GM06990 (cell line): ENCODE data around the gene RNF26.

Source experiments
- DNase-seq: peaks from one replicate; pipeline ENCODE4 v3.0.0-alpha.2; 2011; ENCODE audit not compliant: insufficient read length; ENCODE audit errors: extremely low read depth
- H3K27me3 ChIP-seq: replicated peaks from 2 replicates; pipeline ENCODE4 v1.6.0; 2011; ENCODE audit warnings: low read length; ENCODE audit not compliant: control insufficient read depth, insufficient read depth
- H3K36me3 ChIP-seq: 2 replicates; pipeline ENCODE4 v1.5.1; 2011; ENCODE audit warnings: low read length; ENCODE audit not compliant: control insufficient read depth, insufficient read depth
- H3K4me3 ChIP-seq: replicated peaks from 2 replicates; pipeline ENCODE4 v1.5.1; 2011; ENCODE audit warnings: low read depth, mild to moderate bottlenecking, control low read depth, low read length
- TF ChIP-seq, protein P1 (sequence below): IDR thresholded peaks from 2 replicates; pipeline ENCODE4 v1.5.1; 2011; ENCODE audit warnings: low read length, control low read depth, mild to moderate bottlenecking, inconsistent platforms; ENCODE audit not compliant: insufficient read depth, poor library complexity, severe bottlenecking

Gene RNF26

DNA sequence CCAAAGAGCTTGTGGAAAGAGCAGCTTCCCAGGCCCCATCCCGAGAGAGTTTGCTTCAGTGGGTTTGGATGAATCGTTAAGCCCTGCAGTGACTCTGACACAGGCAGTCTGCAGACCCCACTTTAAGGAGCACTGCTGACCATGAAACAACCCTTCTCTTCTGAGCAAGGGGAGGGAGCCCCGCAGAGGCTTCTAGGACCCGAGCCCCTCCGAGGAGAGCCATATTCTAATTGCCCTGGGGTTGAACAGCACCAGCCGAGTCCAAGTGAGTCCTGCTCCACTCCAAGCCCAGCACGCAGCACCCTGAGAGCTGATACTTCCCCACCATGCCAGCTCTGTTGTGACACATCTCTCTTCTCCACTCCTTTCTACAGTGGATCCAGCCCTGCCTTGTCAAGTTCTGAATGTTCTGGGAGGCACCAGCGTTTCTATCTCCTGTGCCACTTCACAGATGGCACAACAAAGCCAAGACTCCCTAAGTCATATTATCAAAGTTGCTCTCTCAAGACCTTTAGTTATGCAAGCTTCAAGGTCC lies 36.8 kb downstream of the RNF26 start:
- TF ChIP-seq, protein P1, sequence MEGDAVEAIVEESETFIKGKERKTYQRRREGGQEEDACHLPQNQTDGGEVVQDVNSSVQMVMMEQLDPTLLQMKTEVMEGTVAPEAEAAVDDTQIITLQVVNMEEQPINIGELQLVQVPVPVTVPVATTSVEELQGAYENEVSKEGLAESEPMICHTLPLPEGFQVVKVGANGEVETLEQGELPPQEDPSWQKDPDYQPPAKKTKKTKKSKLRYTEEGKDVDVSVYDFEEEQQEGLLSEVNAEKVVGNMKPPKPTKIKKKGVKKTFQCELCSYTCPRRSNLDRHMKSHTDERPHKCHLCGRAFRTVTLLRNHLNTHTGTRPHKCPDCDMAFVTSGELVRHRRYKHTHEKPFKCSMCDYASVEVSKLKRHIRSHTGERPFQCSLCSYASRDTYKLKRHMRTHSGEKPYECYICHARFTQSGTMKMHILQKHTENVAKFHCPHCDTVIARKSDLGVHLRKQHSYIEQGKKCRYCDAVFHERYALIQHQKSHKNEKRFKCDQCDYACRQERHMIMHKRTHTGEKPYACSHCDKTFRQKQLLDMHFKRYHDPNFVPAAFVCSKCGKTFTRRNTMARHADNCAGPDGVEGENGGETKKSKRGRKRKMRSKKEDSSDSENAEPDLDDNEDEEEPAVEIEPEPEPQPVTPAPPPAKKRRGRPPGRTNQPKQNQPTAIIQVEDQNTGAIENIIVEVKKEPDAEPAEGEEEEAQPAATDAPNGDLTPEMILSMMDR = no peak
- DNase-seq = no peak
- Histone ChIP-seq H3K4me3 (no peak overlapping the region), H3K27me3 (no peaks in the 10 kb centered on the region; the same call in 1 of the 2 replicates), H3K36me3 (no peaks in the 10 kb centered on the region)

DNA sequence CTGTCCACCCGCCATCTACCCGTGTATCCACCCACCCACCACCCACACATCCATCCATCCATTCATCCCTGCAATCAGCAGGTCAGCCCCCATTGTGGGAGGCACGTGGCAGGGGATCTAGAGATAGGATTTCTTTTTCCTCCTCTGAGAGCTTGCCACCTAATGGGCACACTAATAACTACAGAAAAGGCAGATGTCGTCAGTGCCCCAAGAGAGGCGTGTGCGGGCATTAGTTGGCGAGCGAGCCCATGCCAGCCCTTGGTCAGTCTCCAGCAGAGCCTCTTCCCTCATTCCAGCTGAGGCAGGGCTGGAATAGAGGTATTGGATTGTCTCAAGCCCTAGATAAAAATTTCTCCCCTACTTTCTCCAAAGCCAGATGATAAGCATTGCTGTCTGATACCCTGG lies 37.5 kb downstream of the RNF26 start:
- H3K36me3 ChIP-seq = no peaks in the 10 kb centered on the region
- no peak overlapping the region for H3K4me3 ChIP-seq
- TF ChIP-seq, protein P1 = peak; percentile 11
- no peaks in the 10 kb centered on the region; the same call in 1 of the 2 replicates for H3K27me3 ChIP-seq
- DNase-seq = no peak

DNA sequence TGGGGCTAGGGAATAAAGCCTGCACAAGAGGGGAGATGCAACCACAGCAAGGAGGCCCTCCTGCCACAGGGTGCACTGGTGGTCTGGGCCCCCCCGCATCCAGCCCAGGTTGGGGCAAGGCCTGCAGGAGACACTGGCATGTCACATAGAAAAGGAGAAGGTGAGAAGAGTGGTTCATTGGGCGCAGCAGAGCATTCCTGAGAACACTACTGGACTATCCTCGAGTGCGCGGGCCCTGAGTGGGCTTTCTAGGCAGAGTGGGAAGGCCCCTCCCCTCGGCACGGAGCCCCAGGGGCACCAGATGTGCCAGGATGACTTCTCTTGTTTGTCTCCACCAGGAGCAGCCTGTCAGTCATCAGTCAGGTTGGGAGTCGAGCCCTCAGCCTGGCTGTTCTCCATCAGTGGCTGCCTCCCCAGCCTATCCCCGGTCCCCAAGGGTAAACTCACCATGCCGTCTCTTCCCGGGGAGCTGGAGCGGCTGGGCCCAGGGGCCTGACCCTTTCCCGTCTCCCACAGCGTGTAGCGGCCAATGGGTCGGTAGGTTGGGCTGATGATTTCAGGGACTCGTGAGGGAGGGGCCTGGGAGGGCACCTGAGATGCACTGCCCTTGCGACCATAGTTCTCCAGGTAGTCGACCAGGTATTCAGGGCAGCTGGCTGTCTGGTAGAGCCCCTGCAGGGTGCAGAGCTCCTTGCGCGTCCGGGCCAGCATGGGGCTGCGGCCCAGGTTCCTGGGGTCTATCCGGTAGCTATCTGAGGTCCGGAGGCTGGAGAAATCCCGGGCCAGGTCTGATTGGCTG lies 38.1 kb downstream of the RNF26 start:
- Histone ChIP-seq H3K4me3 (no peak overlapping the region), H3K36me3 (no peaks in the 10 kb centered on the region), H3K27me3 (no peaks in the 10 kb centered on the region; the same call in 1 of the 2 replicates)
- DNase-seq = no peak
- TF ChIP-seq, protein P1 = no peak

DNA sequence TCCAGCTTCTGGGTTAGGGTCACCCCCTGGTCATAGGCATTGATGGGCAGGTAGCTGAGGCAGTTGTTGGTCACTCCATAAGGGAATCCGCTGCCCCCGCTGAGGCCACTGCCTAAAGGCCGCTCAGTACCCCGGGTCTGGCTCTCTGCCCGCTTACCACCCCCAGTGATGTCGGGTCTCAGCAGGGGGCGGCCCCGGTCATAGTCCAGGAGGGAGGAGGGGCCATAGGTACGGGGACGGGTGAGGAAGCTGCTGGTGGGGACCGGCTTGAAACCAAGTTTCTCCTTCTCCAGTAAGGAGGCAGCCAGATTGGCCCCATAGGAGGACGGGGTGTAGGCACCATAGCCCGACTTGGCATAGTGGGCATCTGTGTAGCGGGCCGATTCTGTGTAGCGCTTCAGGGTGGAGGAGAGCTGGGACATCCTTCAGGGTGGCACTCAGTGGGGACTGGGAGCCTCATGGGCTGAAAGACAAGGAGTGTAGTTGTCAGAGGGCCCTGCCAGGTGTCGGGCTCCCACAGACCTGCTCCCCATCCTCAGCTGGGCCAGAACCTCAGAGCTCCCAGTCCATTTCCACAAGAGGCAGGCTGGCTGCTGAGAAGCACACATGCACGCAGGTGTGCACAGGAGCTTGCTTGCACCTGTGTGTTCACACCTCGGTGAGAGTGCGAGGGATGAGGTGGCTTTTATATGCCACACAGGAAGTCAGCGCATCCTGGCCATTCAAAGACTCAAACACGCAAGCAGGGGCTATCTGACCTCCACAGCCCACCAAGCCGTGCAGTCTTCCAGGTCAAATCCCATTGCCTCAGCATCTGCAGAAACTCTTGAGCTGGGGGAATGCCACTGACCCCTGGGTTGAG lies 39.0 kb downstream of the RNF26 start:
- TF ChIP-seq, protein P1 = no peak
- Histone ChIP-seq H3K36me3 (no peaks in the 10 kb centered on the region), H3K4me3 (no peak overlapping the region), H3K27me3 (no peaks in the 10 kb centered on the region; the same call in 1 of the 2 replicates)
- DNase-seq = no peak

DNA sequence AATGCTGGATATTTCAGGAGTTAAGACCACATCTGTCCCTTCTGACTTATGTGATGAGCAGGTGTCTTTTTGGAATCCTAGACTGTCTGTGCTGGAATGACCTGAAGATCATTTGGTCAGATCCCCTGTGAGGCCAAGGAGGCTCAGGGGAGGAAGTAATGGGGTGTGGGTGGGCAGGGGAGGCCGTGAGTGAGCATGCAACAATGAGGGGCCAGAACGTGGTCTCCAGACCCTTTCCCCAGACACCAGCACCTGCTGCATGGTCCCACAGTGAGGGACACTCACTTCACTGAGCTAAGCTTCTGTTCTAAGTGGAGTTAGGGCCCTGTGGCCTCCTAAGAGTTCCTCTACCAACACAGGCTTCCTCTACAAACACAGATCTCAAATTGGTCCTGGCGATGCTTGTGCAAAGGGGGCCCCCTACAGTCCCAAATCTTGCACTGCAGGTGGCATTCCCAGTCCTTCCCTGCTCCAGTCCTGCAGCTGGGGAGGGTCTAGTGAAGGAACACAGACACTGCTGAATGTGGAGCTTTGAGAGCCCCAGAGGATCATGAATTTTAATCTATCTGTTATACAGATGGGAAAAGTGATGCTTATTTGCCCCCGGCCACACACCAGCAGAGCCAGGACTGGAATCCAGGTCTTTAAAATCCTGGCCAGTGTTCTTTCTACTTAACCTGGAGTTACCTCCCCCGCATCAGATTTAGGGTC lies 39.7 kb downstream of the RNF26 start:
- Histone ChIP-seq H3K4me3 (no peak overlapping the region), H3K36me3 (no peaks in the 10 kb centered on the region), H3K27me3 (no peaks in the 10 kb centered on the region; the same call in 1 of the 2 replicates)
- TF ChIP-seq, protein P1 = peak; percentile 86
- DNase-seq = no peak
